Liver (tissue), 9 donors: ENCODE data around the gene SUCLA2. TPM values are rescaled to one million over a fixed set of nuclear protein-coding genes. Genes with fewer than 3 reads are reported as not detected.

Experiments used
- DNase-seq: peaks from one replicate; pipeline ENCODE4 v3.0.0-alpha.2; 2017; ENCODE audit warnings: low spot score
- H3K27ac ChIP-seq, 2 donors: one replicate each; pipeline ENCODE4 v1.7.0; 2013; ENCODE audit warnings: inconsistent platforms in 2 of 2, low read length in 2 of 2, control low read depth in 1 of 2, low read depth in 1 of 2, mild to moderate bottlenecking in 1 of 2
- H3K27me3 ChIP-seq, 4 donors: one replicate each; pipeline versions ENCODE4 v1.6.1 to v1.7.0; 2013; ENCODE audit warnings: low read length in 3 of 4, inconsistent platforms in 1 of 4, mild to moderate bottlenecking in 1 of 4, moderate library complexity in 1 of 4; ENCODE audit not compliant: control insufficient read depth in 4 of 4, insufficient read depth in 4 of 4
- H3K36me3 ChIP-seq, 4 donors: one replicate each; pipeline versions ENCODE4 v1.6.1 to v1.7.0; 2013; ENCODE audit warnings: low read length in 3 of 4, mild to moderate bottlenecking in 3 of 4, low read depth in 1 of 4, moderate library complexity in 1 of 4; ENCODE audit not compliant: control insufficient read depth in 4 of 4, insufficient read depth in 3 of 4
- H3K4me1 ChIP-seq, 4 donors: one replicate each; pipeline versions ENCODE4 v1.6.1 to v1.7.0; 2013; ENCODE audit warnings: low read length in 3 of 4, mild to moderate bottlenecking in 3 of 4, moderate library complexity in 1 of 4; ENCODE audit not compliant: control insufficient read depth in 4 of 4, insufficient read depth in 4 of 4
- H3K4me3 ChIP-seq, 3 donors: one replicate each; pipeline versions ENCODE4 v1.6.1 to v1.7.0; 2013; ENCODE audit warnings: low read length in 3 of 3, control low read depth in 1 of 3, low read depth in 1 of 3, mild to moderate bottlenecking in 1 of 3
- H3K9ac ChIP-seq, 2 donors: one replicate each; pipeline ENCODE4 v1.7.0; 2013; ENCODE audit warnings: low read length in 2 of 2, mild to moderate bottlenecking in 2 of 2, moderate library complexity in 2 of 2, control low read depth in 1 of 2, low read depth in 1 of 2
- H3K9me3 ChIP-seq, 4 donors: one replicate each; pipeline versions ENCODE4 v1.6.1 to v1.7.0; 2013; ENCODE audit warnings: low read length in 3 of 4; ENCODE audit not compliant: control insufficient read depth in 4 of 4
- ATF3 ChIP-seq: IDR thresholded peaks from 2 replicates; pipeline ENCODE4 v1.6.1; 2016; ENCODE audit warnings: antibody characterized with exemption
- CTCF ChIP-seq: fragments of 150-350 bp; IDR thresholded peaks from 2 replicates; pipeline ENCODE4 v1.5.1; 2017; ENCODE audit warnings: improper control_type of control experiment, low read depth, low read length; ENCODE audit not compliant: missing input control
- EGR1 ChIP-seq, 2 donors: IDR thresholded peaks; 2 replicates each; pipeline ENCODE4 v1.6.1; 2016 to 2018; ENCODE audit warnings: antibody characterized with exemption in 2 of 2, low read depth in 2 of 2
- FOXA1 ChIP-seq: IDR thresholded peaks from 2 replicates; pipeline ENCODE4 v1.6.1; 2016; ENCODE audit warnings: antibody characterized with exemption
- FOXA2 ChIP-seq: IDR thresholded peaks from 2 replicates; pipeline ENCODE4 v1.6.1; 2016; ENCODE audit warnings: antibody characterized with exemption
- GABPA ChIP-seq, 2 donors: IDR thresholded peaks in 1 of 2; conservative IDR thresholded peaks in 1 of 2; 2 replicates each; pipeline ENCODE4 v1.6.1; 2016; ENCODE audit warnings: antibody characterized with exemption in 2 of 2, mild to moderate bottlenecking in 1 of 2, moderate library complexity in 1 of 2
- HNF4A ChIP-seq, 2 donors: conservative IDR thresholded peaks; 2 replicates each; pipeline ENCODE4 v1.6.1; 2016; ENCODE audit warnings: antibody characterized with exemption in 2 of 2, mild to moderate bottlenecking in 2 of 2
- HNF4G ChIP-seq: IDR thresholded peaks from 2 replicates; pipeline ENCODE4 v1.6.1; 2016; ENCODE audit warnings: antibody characterized with exemption
- JUND ChIP-seq, 2 donors: IDR thresholded peaks; 2 replicates each; pipeline ENCODE4 v1.6.1; 2016; ENCODE audit warnings: antibody characterized with exemption in 2 of 2
- MAX ChIP-seq: IDR thresholded peaks from 2 replicates; pipeline ENCODE4 v1.6.1; 2016; ENCODE audit warnings: antibody characterized with exemption
- NR2F2 ChIP-seq: IDR thresholded peaks from 2 replicates; pipeline ENCODE4 v1.6.1; 2016; ENCODE audit warnings: antibody characterized with exemption
- RAD21 ChIP-seq, 2 donors: IDR thresholded peaks; 2 replicates each; pipeline ENCODE4 v1.6.1; 2016; ENCODE audit warnings: antibody characterized with exemption in 2 of 2, mild to moderate bottlenecking in 2 of 2
- REST ChIP-seq: IDR thresholded peaks from 2 replicates; pipeline ENCODE4 v1.6.1; 2016; ENCODE audit warnings: antibody characterized with exemption, mild to moderate bottlenecking
- RXRA ChIP-seq, 2 donors: IDR thresholded peaks; 2 replicates each; pipeline ENCODE4 v1.6.1; 2017 to 2018; ENCODE audit warnings: antibody characterized with exemption in 2 of 2, mild to moderate bottlenecking in 1 of 2
- SP1 ChIP-seq: IDR thresholded peaks from 2 replicates; pipeline ENCODE4 v1.6.1; 2018; ENCODE audit warnings: antibody characterized with exemption, mild to moderate bottlenecking
- TAF1 ChIP-seq: conservative IDR thresholded peaks from 2 replicates; pipeline ENCODE4 v1.6.1; 2016; ENCODE audit warnings: antibody characterized with exemption, mild to moderate bottlenecking
- YY1 ChIP-seq: IDR thresholded peaks from 2 replicates; pipeline ENCODE4 v1.6.1; 2016; ENCODE audit warnings: antibody characterized with exemption, mild to moderate bottlenecking
- ZBTB33 ChIP-seq: IDR thresholded peaks from 2 replicates; pipeline ENCODE4 v1.6.1; 2016; ENCODE audit warnings: antibody characterized with exemption
- WGBS: extraction: QIAGEN DNeasy Blood & Tissue Kit; methylation state at CpG from one replicate; pipeline ENCODE4 v1.1.7; 2013; 5-methylcytosine and 5-hydroxymethylcytosine counted together
- polyA plus RNA-seq, 2 donors: library from polyadenylated mRNA; stranded (reverse) in 1 of 2; unstranded in 1 of 2; fragments of 200-250 nt in 1 of 2; fragments of >200 nt in 1 of 2; fragmentation: Nextera tagmentation in 1 of 2; extraction: Ambion mirVana in 1 of 2; gene quantifications; one replicate each; pipeline versions ENCODE4 v1.2.1 to v1.2.3, GENCODE V29; 2013 to 2015
- total RNA-seq, 2 donors: library from RNA; depleted of rRNA; stranded (reverse); fragments of >200 nt; gene quantifications; one replicate each; pipeline ENCODE4 v1.2.3, GENCODE V29; 2014
- donor health status: healthy.
- donor health status: healthy.
- donor health status: healthy.
- donor health status: healthy.
- donor health status: healthy.

SUCLA2 gene
- total and polyA plus RNA-seq, 4 donors = 22.0 to 27.1 (median 26.0) TPM

GRCh38 chr13:47908197-47908902 lies 92.7 kb downstream of the SUCLA2 start:
- WGBS = 80% methylated on average over 12 of the region's 12 CpGs

More at GRCh38 chr13:47908197-47908902, 92.7 kb downstream of the SUCLA2 start:
- no peak overlapping the region for H3K4me3 ChIP-seq
- no peaks in the 10 kb centered on the region for H3K36me3 ChIP-seq
- H3K9me3 ChIP-seq = no peaks in the 10 kb centered on the region
- no peak for DNase-seq
- no peak overlapping the region for H3K9ac ChIP-seq
- no peak overlapping the region for H3K27ac ChIP-seq
- H3K4me1 ChIP-seq = no peaks in the 10 kb centered on the region
- no peaks in the 10 kb centered on the region for H3K27me3 ChIP-seq
- TF ChIP-seq HNF4A (conservative IDR thresholded peaks at IDR 0.05) = no peak
- TF ChIP-seq REST = no peak
- TF ChIP-seq HNF4G = no peak
- no peak for TF ChIP-seq YY1
- no peak for TF ChIP-seq RXRA (IDR thresholded peaks at IDR 0.05)
- TF ChIP-seq JUND (IDR thresholded peaks at IDR 0.05) = no peak
- no peak for TF ChIP-seq NR2F2
- no peak for TF ChIP-seq SP1
- TF ChIP-seq FOXA1 = no peak
- no peak for TF ChIP-seq GABPA (IDR thresholded peaks at IDR 0.05 in 1 of 2, conservative IDR thresholded peaks at IDR 0.05 in 1 of 2)
- no peak for TF ChIP-seq ZBTB33
- no peak for TF ChIP-seq RAD21 (IDR thresholded peaks at IDR 0.05)
- TF ChIP-seq CTCF = no peak
- TF ChIP-seq EGR1 (IDR thresholded peaks at IDR 0.05; ENCODE audit: low read depth in 2 of 2) = no peak
- TF ChIP-seq FOXA2 = no peak
- TF ChIP-seq MAX = no peak
- TF ChIP-seq ATF3 = no peak
- no peak for TF ChIP-seq TAF1
